H9 (cell line): ENCODE results near the gene IL33. TPM values are rescaled to one million over a fixed set of nuclear protein-coding genes. Genes with fewer than 3 reads are reported as not detected.

ENCODE experiments used
- DNase-seq: peaks from one replicate; pipeline ENCODE4 v3.0.0-alpha.2; 2017
- H2AFZ ChIP-seq: one replicate; pipeline ENCODE4 v1.6.1; 2013; ENCODE audit warnings: mild to moderate bottlenecking, low read length, control low read depth, moderate library complexity
- H2AK5ac ChIP-seq: 2 replicates; pipeline ENCODE4 v1.6.1; 2013; ENCODE audit warnings: low read length, control low read depth, mixed read lengths; ENCODE audit not compliant: insufficient read length
- H2BK120ac ChIP-seq: one replicate; pipeline ENCODE4 v1.6.1; 2013; ENCODE audit warnings: low read depth, mild to moderate bottlenecking, low read length, control low read depth, inconsistent platforms; ENCODE audit not compliant: poor library complexity, severe bottlenecking
- H2BK12ac ChIP-seq: 2 replicates; pipeline ENCODE4 v1.6.1; 2013; ENCODE audit warnings: low read length, control low read depth, mixed read lengths, low read depth; ENCODE audit not compliant: insufficient read length
- H2BK15ac ChIP-seq: 2 replicates; pipeline ENCODE4 v1.6.1; 2013; ENCODE audit warnings: low read depth, low read length, control low read depth
- H2BK20ac ChIP-seq: one replicate; pipeline ENCODE4 v1.6.1; 2013; ENCODE audit warnings: low read depth, mild to moderate bottlenecking, low read length, control low read depth, inconsistent platforms; ENCODE audit not compliant: poor library complexity, severe bottlenecking
- H2BK5ac ChIP-seq: 2 replicates; pipeline ENCODE4 v1.6.1; 2013; ENCODE audit warnings: low read length, control low read depth, mixed read lengths; ENCODE audit not compliant: insufficient read length
- H3K14ac ChIP-seq: 2 replicates; pipeline ENCODE4 v1.6.1; 2013; ENCODE audit warnings: low read length, control low read depth; ENCODE audit not compliant: insufficient read depth
- H3K18ac ChIP-seq: 2 replicates; pipeline ENCODE4 v1.6.1; 2013; ENCODE audit warnings: low read depth, mild to moderate bottlenecking, mixed read lengths, low read length, control low read depth; ENCODE audit not compliant: insufficient read length
- H3K23ac ChIP-seq: 2 replicates; pipeline ENCODE4 v1.6.1; 2013; ENCODE audit warnings: low read length, control low read depth, mixed read lengths, low read depth; ENCODE audit not compliant: insufficient read length
- H3K23me2 ChIP-seq: 2 replicates; pipeline ENCODE4 v1.6.1; 2013; ENCODE audit warnings: low read depth, mild to moderate bottlenecking, mixed read lengths, low read length, control low read depth; ENCODE audit not compliant: insufficient read length, poor library complexity, severe bottlenecking
- H3K27ac ChIP-seq: 2 replicates; pipeline ENCODE4 v1.5.1; 2013; ENCODE audit warnings: low read length, control low read depth, mixed read lengths, low read depth; ENCODE audit not compliant: insufficient read length
- H3K27me3 ChIP-seq: 2 replicates; pipeline ENCODE4 v1.6.1; 2013; ENCODE audit warnings: low read length, control low read depth, inconsistent platforms; ENCODE audit not compliant: insufficient read depth
- H3K4ac ChIP-seq: 2 replicates; pipeline ENCODE4 v1.6.1; 2013; ENCODE audit warnings: low read depth, mild to moderate bottlenecking, control low read depth, inconsistent platforms, low read length, moderate library complexity
- H3K4me1 ChIP-seq: 2 replicates; pipeline ENCODE4 v1.6.1; 2013; ENCODE audit warnings: low read length, control low read depth, inconsistent platforms; ENCODE audit not compliant: insufficient read depth
- H3K4me2 ChIP-seq: 2 replicates; pipeline ENCODE4 v1.6.1; 2013; ENCODE audit warnings: low read length, control low read depth, mixed read lengths; ENCODE audit not compliant: insufficient read length, insufficient read depth
- H3K56ac ChIP-seq: 2 replicates; pipeline ENCODE4 v1.6.1; 2013; ENCODE audit warnings: low read depth, mild to moderate bottlenecking, mixed read lengths, low read length, control low read depth; ENCODE audit not compliant: insufficient read length
- H3K79me1 ChIP-seq: 2 replicates; pipeline ENCODE4 v1.6.1; 2013; ENCODE audit warnings: low read depth, mild to moderate bottlenecking, moderate library complexity, low read length, control low read depth, inconsistent platforms; ENCODE audit not compliant: insufficient read depth, poor library complexity, severe bottlenecking
- H3K79me2 ChIP-seq: 2 replicates; pipeline ENCODE4 v1.6.1; 2013; ENCODE audit warnings: low read length, control low read depth, inconsistent platforms; ENCODE audit not compliant: insufficient read depth
- H3K9ac ChIP-seq: 2 replicates; pipeline ENCODE4 v1.6.1; 2013; ENCODE audit warnings: low read length, control low read depth, mixed read lengths; ENCODE audit not compliant: insufficient read length; ENCODE audit errors: extremely low read depth
- H3K9me3 ChIP-seq: one replicate; pipeline ENCODE4 v1.6.1; 2013; ENCODE audit warnings: low read depth, low read length, inconsistent platforms; ENCODE audit not compliant: control insufficient read depth
- H3T11ph ChIP-seq: one replicate; pipeline ENCODE4 v1.6.1; 2013; ENCODE audit warnings: mild to moderate bottlenecking, low read length, control low read depth, inconsistent platforms
- H4K20me1 ChIP-seq: one replicate; pipeline ENCODE4 v1.6.1; 2013; ENCODE audit not compliant: control insufficient read depth, insufficient read length, insufficient read depth
- H4K5ac ChIP-seq: 2 replicates; pipeline ENCODE4 v1.6.1; 2013; ENCODE audit warnings: low read depth, mild to moderate bottlenecking, mixed read lengths, low read length, control low read depth; ENCODE audit not compliant: insufficient read length
- H4K8ac ChIP-seq: replicated peaks from 2 replicates; pipeline ENCODE4 v1.6.1; 2013; ENCODE audit warnings: low read length, control low read depth, mixed read lengths, low read depth; ENCODE audit not compliant: insufficient read length
- H4K91ac ChIP-seq: 2 replicates; pipeline ENCODE4 v1.6.1; 2013; ENCODE audit warnings: low read depth, mild to moderate bottlenecking, moderate library complexity, mixed read lengths, low read length, control low read depth; ENCODE audit not compliant: insufficient read length
- H3K27ac Mint-ChIP-seq, 3 experiments: 2 replicates in 2 of 3; 3 replicates in 1 of 3; pipeline ENCODE4 v1.8.0; 2020 to 2021; ENCODE audit warnings: mixed read lengths in 3 of 3, mild to moderate bottlenecking in 1 of 3, moderate library complexity in 1 of 3
- H3K27me3 Mint-ChIP-seq: 2 replicates; pipeline ENCODE4 v1.8.0; 2021; ENCODE audit warnings: low read depth, mild to moderate bottlenecking, moderate library complexity, mixed read lengths
- H3K36me3 Mint-ChIP-seq, 3 experiments: 2 replicates in 2 of 3; 3 replicates in 1 of 3; pipeline ENCODE4 v1.8.0; 2020 to 2021; ENCODE audit warnings: low read depth in 3 of 3, mixed read lengths in 3 of 3; ENCODE audit not compliant: insufficient read depth in 1 of 3
- H3K4me1 Mint-ChIP-seq, 2 experiments: 2 replicates each; pipeline ENCODE4 v1.8.0; 2020; ENCODE audit warnings: mixed read lengths in 2 of 2
- H3K4me3 Mint-ChIP-seq, 2 experiments: 2 replicates in 1 of 2; 3 replicates in 1 of 2; pipeline ENCODE4 v1.8.0; 2020 to 2021; ENCODE audit warnings: mild to moderate bottlenecking in 2 of 2, mixed read lengths in 2 of 2, moderate library complexity in 1 of 2
- H3K9me3 Mint-ChIP-seq, 2 experiments: 2 replicates in 1 of 2; 3 replicates in 1 of 2; pipeline ENCODE4 v1.8.0; 2020; ENCODE audit warnings: mild to moderate bottlenecking in 2 of 2, mixed read lengths in 2 of 2, moderate library complexity in 1 of 2
- CTCF ChIP-seq: fragments of 200-600 bp; sonication (generic); conservative IDR thresholded peaks from 3 replicates; pipeline ENCODE4 v1.8.0; 2021; ENCODE audit warnings: antibody characterized with exemption, mild to moderate bottlenecking
- WGBS: extraction: QIAGEN DNeasy Blood & Tissue Kit; methylation state at CpG from one replicate; pipeline ENCODE4 v1.1.7; 2013; ENCODE audit warnings: missing lambda C conversion rate, low lambda C conversion rate, mixed read lengths; ENCODE audit not compliant: insufficient read length; ENCODE audit errors: extremely low coverage; 5-methylcytosine and 5-hydroxymethylcytosine counted together
- total RNA-seq: library from RNA; stranded (reverse); gene quantifications from 2 replicates; pipeline ENCODE4 v1.2.1, GENCODE V29; 2021

Gene IL33
- total RNA-seq, 1 experiment from 2014 or later, result not detected

- peaks cover 6 to 23% (median 17%) of the 10 kb centered on the region in 3 experiments; a peak in 5 of 7 replicates for H3K36me3 Mint-ChIP-seq
- TF ChIP-seq CTCF, result no peak
- H3K27me3 ChIP-seq, result no peaks in the 10 kb centered on the region
These were observed 5.6 kb upstream of the IL33 start for GRCh38 chr9:6209966-6210365.

More at GRCh38 chr9:6209966-6210365, 5.6 kb upstream of the IL33 start:
- Histone ChIP-seq H2AFZ (no peak overlapping the region), H3K56ac (no peak overlapping the region), H3K9ac (no peak overlapping the region), H2BK5ac (no peak overlapping the region), H2BK120ac (no peak overlapping the region), H2BK12ac (no peak overlapping the region), H3T11ph (no peak overlapping the region), H4K20me1 (no peaks in the 10 kb centered on the region), H3K14ac (no peak overlapping the region), H3K4me2 (no peak overlapping the region), H4K5ac (no peak overlapping the region), H3K23ac (no peak overlapping the region), H3K4me1 (no peaks in the 10 kb centered on the region), H3K18ac (no peak overlapping the region), H3K4ac (no peak overlapping the region), H2AK5ac (no peak overlapping the region), H3K27ac (no peak overlapping the region), H2BK20ac (no peak overlapping the region), H3K79me1 (no peaks in the 10 kb centered on the region), H4K91ac (no peak overlapping the region), H4K8ac (no peak overlapping the region), H3K23me2 (no peaks in the 10 kb centered on the region), H3K9me3 (peaks cover 4% of the 10 kb centered on the region), H2BK15ac (no peak overlapping the region), H3K79me2 (no peaks in the 10 kb centered on the region)
- Mint-ChIP-seq H3K27me3 (no peaks in the 10 kb centered on the region), H3K4me3 (no peak overlapping the region), H3K9me3 (peaks cover 37 to 40% of the 10 kb centered on the region in 2 experiments), H3K27ac (no peak overlapping the region), H3K4me1 (no peaks in the 10 kb centered on the region)
- DNase-seq, result no peak
- no CpG with 5 or more reads among the region's 2 CpGs for WGBS
